Endothelial cell of umbilical vein (primary cell): ENCODE measurements around the gene TIRAP. TPM values are rescaled to one million over a fixed set of nuclear protein-coding genes. Genes with fewer than 3 reads are reported as not detected.
A peak's percentile ranks its signal among the peaks of the same experiment; 100 is the strongest.

ENCODE experiments used
- BruUV-seq: library from RNA; stranded (reverse); fragments of 400-500 nt; replicated peaks from 2 replicates; lab custom pipeline; 2021; lab: Mats Ljungman, UMichigan
- CTCF ChIA-PET: fragments of 300-600, 350-600 bp; sonication (Branson Sonifier 250); formaldehyde crosslinking; loops from one replicate; lab custom pipeline; 2021; ENCODE audit warnings: antibody characterized with exemption, inconsistent platforms; lab: Charles Lee
- POLR2A ChIA-PET: fragments of 300-600, 350-600 bp; sonication (Branson Sonifier 250); formaldehyde crosslinking; loops from one replicate; lab custom pipeline; 2021; ENCODE audit warnings: antibody characterized with exemption, inconsistent platforms; lab: Charles Lee
- DNase-seq: peaks from one replicate; pipeline ENCODE4 v3.0.0-alpha.2; 2011; ENCODE audit warnings: low read depth, low spot score
- FAIRE-seq: peaks from 2 replicates; lab custom pipeline; 2011; peaks lifted over from hg19 to GRCh38; lab: Jason Lieb, UNC
- H2AFZ ChIP-seq: 2 replicates; pipeline ENCODE4 v1.6.0; 2012; ENCODE audit warnings: low read depth, low read length, control low read depth, inconsistent platforms
- H3K27ac ChIP-seq: 2 replicates; pipeline ENCODE4 v1.5.1; 2011; ENCODE audit warnings: low read depth, mild to moderate bottlenecking, control low read depth, low read length, moderate library complexity; ENCODE audit not compliant: insufficient read depth
- H3K27me3 ChIP-seq, 2 experiments: 2 replicates each; pipeline versions ENCODE4 v1.6.0 to v1.6.1; 2011; ENCODE audit warnings: low read length in 2 of 2, mixed read lengths in 1 of 2; ENCODE audit not compliant: control insufficient read depth in 2 of 2, insufficient read depth in 2 of 2
- H3K36me3 ChIP-seq, 2 experiments: 2 replicates in 1 of 2; 3 replicates in 1 of 2; pipeline ENCODE4 v1.5.1; 2011; ENCODE audit warnings: low read length in 2 of 2, mild to moderate bottlenecking in 1 of 2, moderate library complexity in 1 of 2; ENCODE audit not compliant: control insufficient read depth in 2 of 2, insufficient read depth in 2 of 2; ENCODE audit errors: extremely low read depth in 1 of 2
- H3K4me1 ChIP-seq: 3 replicates; pipeline ENCODE4 v1.5.1; 2011; ENCODE audit warnings: mild to moderate bottlenecking, low read length; ENCODE audit not compliant: control insufficient read depth, insufficient read depth; ENCODE audit errors: extremely low read depth
- H3K4me2 ChIP-seq: 2 replicates; pipeline ENCODE4 v1.6.1; 2011; ENCODE audit warnings: low read length, control low read depth, mixed read lengths; ENCODE audit not compliant: insufficient read depth
- H3K4me3 ChIP-seq, 3 experiments: fragments of 200-600 bp in 1 of 3; sonication (generic), shearing (Covaris generic) in 1 of 3; replicated peaks in 1 of 3; 2 replicates each; pipeline ENCODE4 v1.5.1; 2011 to 2016; ENCODE audit warnings: control low read depth in 3 of 3, low read length in 3 of 3, mild to moderate bottlenecking in 2 of 3, inconsistent platforms in 1 of 3, low read depth in 1 of 3, moderate library complexity in 1 of 3; ENCODE audit not compliant: insufficient read depth in 1 of 3
- H3K79me2 ChIP-seq: 2 replicates; pipeline ENCODE4 v1.6.0; 2012; ENCODE audit warnings: low read length, inconsistent platforms; ENCODE audit not compliant: control insufficient read depth, insufficient read depth
- H3K9ac ChIP-seq: replicated peaks from 2 replicates; pipeline ENCODE3; 2011; ENCODE audit warnings: low read length, control low read depth; ENCODE audit not compliant: insufficient read depth; ENCODE audit errors: extremely low read depth
- H3K9me1 ChIP-seq: replicated peaks from 3 replicates; pipeline ENCODE4 v1.6.0; 2011; ENCODE audit warnings: mild to moderate bottlenecking, low read length; ENCODE audit not compliant: control insufficient read depth, insufficient read depth; ENCODE audit errors: extremely low read depth
- H3K9me3 ChIP-seq: replicated peaks from 2 replicates; pipeline ENCODE4 v1.5.1; 2012; ENCODE audit warnings: low read length, inconsistent platforms; ENCODE audit not compliant: control insufficient read depth, insufficient read depth
- H4K20me1 ChIP-seq: replicated peaks from 2 replicates; pipeline ENCODE3; 2011; ENCODE audit warnings: mild to moderate bottlenecking, low read length; ENCODE audit not compliant: control insufficient read depth, insufficient read depth; ENCODE audit errors: extremely low read depth
- CTCF ChIP-seq, 2 donors: IDR thresholded peaks; 1 replicate in 1 of 2; 2 replicates in 1 of 2; pipeline ENCODE4 v1.5.1; 2011; ENCODE audit warnings: low read length in 2 of 2, mild to moderate bottlenecking in 2 of 2, moderate library complexity in 2 of 2, control low read depth in 1 of 2, inconsistent platforms in 1 of 2, low read depth in 1 of 2; ENCODE audit not compliant: insufficient read depth in 1 of 2; ENCODE audit errors: extremely low read depth in 1 of 2
- EZH2 ChIP-seq: IDR thresholded peaks from 2 replicates; pipeline ENCODE4 v1.6.1; 2012; ENCODE audit warnings: borderline replicate concordance, low read depth, mild to moderate bottlenecking, moderate library complexity, low read length, inconsistent platforms; ENCODE audit not compliant: severe bottlenecking
- FOS ChIP-seq: IDR thresholded peaks from 2 replicates; pipeline ENCODE4 v1.6.1; 2011; ENCODE audit warnings: mild to moderate bottlenecking, low read length, moderate library complexity, borderline replicate concordance; ENCODE audit not compliant: insufficient read depth
- GATA2 ChIP-seq: IDR thresholded peaks from 2 replicates; pipeline ENCODE4 v1.7.0; 2011; ENCODE audit warnings: low read depth, mild to moderate bottlenecking, moderate library complexity, mixed read lengths, low read length; ENCODE audit not compliant: insufficient read length, insufficient read depth
- JUN ChIP-seq: IDR thresholded peaks from 2 replicates; pipeline ENCODE4 v1.6.1; 2011; ENCODE audit warnings: borderline replicate concordance, low read depth; ENCODE audit not compliant: insufficient read length, insufficient read depth
- MAX ChIP-seq: IDR thresholded peaks from 2 replicates; pipeline ENCODE4 v1.6.1; 2011; ENCODE audit not compliant: insufficient read depth, insufficient read length
- MYC ChIP-seq: IDR thresholded peaks from one replicate; pipeline ENCODE4 v1.6.1; 2011; ENCODE audit warnings: mild to moderate bottlenecking, low read depth, low read length
- POLR2A ChIP-seq: IDR thresholded peaks from 2 replicates; pipeline ENCODE4 v1.6.1; 2012; ENCODE audit warnings: low read depth, mild to moderate bottlenecking, control low read depth, low read length
- POLR2AphosphoS5 ChIP-seq: IDR thresholded peaks from 2 replicates; pipeline ENCODE4 v1.6.1; 2012; ENCODE audit warnings: low read depth, mild to moderate bottlenecking, control low read depth, low read length, moderate library complexity; ENCODE audit not compliant: insufficient read depth
- dilution Hi-C: fragments of 300-500 bp; cut with MboI; formaldehyde crosslinking; loops from one replicate; pipeline ENCODE4 v1.15.0; 2019; ENCODE audit warnings: low sequenced_read_pairs; ENCODE audit not compliant: extremely low pct_ligation_motif_present
- intact Hi-C: fragments of 100-400 bp; cut with micrococcal nuclease; formaldehyde crosslinking; loops from one replicate; pipeline ENCODE4 v1.10.0; 2022
- polyA plus RNA-seq, 4 experiments: library from polyadenylated mRNA; depleted of rRNA in 3 of 4; stranded (reverse) in 3 of 4; unstranded in 1 of 4; fragments of >200 nt; gene quantifications; 2 replicates each; pipeline versions ENCODE4 v1.2.1 to v1.2.3, GENCODE V29; 2011 to 2012; ENCODE audit warnings: missing spikeins in 1 of 4
- total RNA-seq: library from RNA; stranded (reverse); gene quantifications from 2 replicates; pipeline ENCODE4 v1.2.3, GENCODE V29; 2021

Gene TIRAP
- total and polyA plus RNA-seq, 2 donors (not counting 3 experiments of a cell fraction or from before 2014, with no cell fraction given), result 9.3 to 11.0 TPM

- FAIRE-seq, result no peak
- Histone ChIP-seq H3K4me1 (peaks cover 12% of the 10 kb centered on the region), H3K27me3 (no peaks in the 10 kb centered on the region), H3K36me3 (peaks cover 33 to 38% of the 10 kb centered on the region in 2 experiments), H4K20me1 (no peaks in the 10 kb centered on the region), H3K27ac (peak overlapping the region; percentile 82), H3K79me2 (peaks cover 22% of the 10 kb centered on the region), H3K4me3 (peak overlapping the region; percentile 81 to 92 (median 87)), H3K4me2 (peak overlapping the region; percentile 95), H3K9me1 (no peaks in the 10 kb centered on the region), H3K9ac (peak overlapping the region; percentile 91), H3K9me3 (no peaks in the 10 kb centered on the region), H2AFZ (no peak overlapping the region)
- dilution Hi-C loops, result no loop called here
- no peak for TF ChIP-seq MYC
- TF ChIP-seq MAX, result no peak
- TF ChIP-seq GATA2, result no peak
- no peak for TF ChIP-seq POLR2AphosphoS5
- no peak for TF ChIP-seq CTCF (IDR thresholded peaks at IDR 0.05; ENCODE audit: extremely low read depth in 1 of 2, insufficient read depth in 1 of 2, low read depth in 1 of 2, low read length in 2 of 2)
- no peak for TF ChIP-seq FOS
- no peak for TF ChIP-seq JUN
- TF ChIP-seq POLR2A, result no peak
- no peak for TF ChIP-seq EZH2
- no peak for DNase-seq
- intact Hi-C loops, result loop anchor here (1.0 to 10.0 kb wide), 3 partner anchors 37 to 343 kb away; partner anchors contain the start of genes CDON and DCPS
- ChIA-PET POLR2A (no interaction called here), CTCF (interaction anchor here (1.0 kb wide), 1 partner anchor 36 kb away, joined by 4 read pairs; no protein-coding TSS in a partner anchor)
- BruUV-seq, result no TSS peak
These were observed 15.2 kb upstream of the TIRAP start for GRCh38 chr11:126267650-126268049.
